Calu3 (cell line): ENCODE measurements around the gene GEMIN8. TPM values are rescaled to one million over a fixed set of nuclear protein-coding genes. Genes with fewer than 3 reads are reported as not detected.
A peak's percentile ranks its signal among the peaks of the same experiment; 100 is the strongest.

Source experiments
- BruUV-seq: library from RNA; stranded (reverse); fragments of 400-500 nt; replicated peaks from 2 replicates; lab custom pipeline; 2021; lab: Mats Ljungman, UMichigan
- CTCF ChIA-PET: fragments of 300-600 bp; sonication (Branson Sonifier 250); formaldehyde crosslinking; loops from one replicate; lab custom pipeline; 2022; ENCODE audit warnings: antibody characterized with exemption; lab: Charles Lee
- DNase-seq: peaks from one replicate; pipeline ENCODE4 v3.0.0; 2022
- H3K27ac Mint-ChIP-seq: one replicate; pipeline ENCODE4 v1.8.0; 2022; ENCODE audit warnings: mixed read lengths; ENCODE audit not compliant: unreplicated experiment
- H3K27me3 Mint-ChIP-seq: one replicate; pipeline ENCODE4 v1.8.0; 2022; ENCODE audit warnings: mixed read lengths; ENCODE audit not compliant: unreplicated experiment
- H3K36me3 Mint-ChIP-seq: one replicate; pipeline ENCODE4 v1.8.0; 2022; ENCODE audit warnings: mild to moderate bottlenecking, moderate library complexity, mixed read lengths; ENCODE audit not compliant: insufficient read depth, unreplicated experiment
- H3K4me1 Mint-ChIP-seq: one replicate; pipeline ENCODE4 v1.8.0; 2022; ENCODE audit warnings: mild to moderate bottlenecking, low read depth, mixed read lengths; ENCODE audit not compliant: unreplicated experiment
- H3K4me3 Mint-ChIP-seq: one replicate; pipeline ENCODE4 v1.8.0; 2022; ENCODE audit warnings: mild to moderate bottlenecking, low read depth, moderate library complexity, mixed read lengths; ENCODE audit not compliant: unreplicated experiment
- H3K9me3 Mint-ChIP-seq: one replicate; pipeline ENCODE4 v1.8.0; 2022; ENCODE audit warnings: low read depth, mixed read lengths; ENCODE audit not compliant: unreplicated experiment
- CTCF ChIP-seq: fragments of 200-600 bp; IDR thresholded peaks from one replicate; pipeline ENCODE4 v1.8.0; 2022; ENCODE audit warnings: antibody characterized with exemption; ENCODE audit not compliant: unreplicated experiment
- intact Hi-C: fragments of 100-400 bp; cut with micrococcal nuclease; formaldehyde crosslinking; loops from one replicate; pipeline ENCODE4 v1.10.0; 2022; ENCODE audit not compliant: unreplicated experiment
- total RNA-seq: library from RNA; stranded (reverse); gene quantifications from 2 replicates; pipeline ENCODE4 v1.2.3, GENCODE V29; 2022

Gene GEMIN8
- total RNA-seq, 1 experiment from 2014 or later = 21.7 TPM

GRCh38 chrX:14038375-14039085 is 8.8 kb upstream of the GEMIN8 start:
- no peak for TF ChIP-seq CTCF
- no peak overlapping the region for H3K4me3 Mint-ChIP-seq
- H3K4me1 Mint-ChIP-seq = no peaks in the 10 kb centered on the region
- BruUV-seq = no TSS peak
- no peaks in the 10 kb centered on the region for H3K27me3 Mint-ChIP-seq
- CTCF ChIA-PET = interaction anchor here (0.8 kb wide), 1 partner anchor 479 kb away, joined by 3 read pairs; no protein-coding TSS in a partner anchor
- H3K36me3 Mint-ChIP-seq = no peaks in the 10 kb centered on the region
- intact Hi-C loops = loop anchor here (2.0 to 5.0 kb wide), 4 partner anchors 490 to 1429 kb away; partner anchors contain the start of gene GLRA2
- DNase-seq = no peak
- no peaks in the 10 kb centered on the region for H3K9me3 Mint-ChIP-seq
- H3K27ac Mint-ChIP-seq = no peak overlapping the region

GRCh38 chrX:14032406-14032805 is 2.7 kb upstream of the GEMIN8 start:
- Mint-ChIP-seq H3K4me1 (peaks cover 23% of the 10 kb centered on the region), H3K4me3 (no peak overlapping the region), H3K9me3 (no peaks in the 10 kb centered on the region), H3K27me3 (no peaks in the 10 kb centered on the region), H3K27ac (no peak overlapping the region), H3K36me3 (peaks cover 17% of the 10 kb centered on the region)
- peak; percentile 55 for DNase-seq
- intact Hi-C loops = loop anchor here (1.0 kb wide), 2 partner anchors 282 to 526 kb away; no protein-coding TSS in a partner anchor
- BruUV-seq = no TSS peak
- CTCF ChIA-PET = interaction anchor here (0.6 to 1.2 kb wide), 2 partner anchors 270 to 311 kb away, joined by 3 to 5 read pairs; no protein-coding TSS in a partner anchor
- TF ChIP-seq CTCF = peak; percentile 42

GRCh38 chrX:14030174-14030530 is 460 bp upstream of the GEMIN8 start:
- H3K4me1 Mint-ChIP-seq = peaks cover 40% of the 10 kb centered on the region
- H3K27me3 Mint-ChIP-seq = no peaks in the 10 kb centered on the region
- no peaks in the 10 kb centered on the region for H3K9me3 Mint-ChIP-seq
- peak overlapping the region; percentile 76 for H3K4me3 Mint-ChIP-seq
- intact Hi-C loops = no loop called here
- peaks cover 17% of the 10 kb centered on the region for H3K36me3 Mint-ChIP-seq
- TSS peak; percentile 95 for BruUV-seq
- peak overlapping the region; percentile 91 for H3K27ac Mint-ChIP-seq
- no peak for TF ChIP-seq CTCF
- CTCF ChIA-PET = interaction anchor here (1.2 kb wide), 1 partner anchor 523 kb away, joined by 4 read pairs; no protein-coding TSS in a partner anchor
- no peak for DNase-seq

GRCh38 chrX:14029039-14029424 is 660 bp downstream of the GEMIN8 start:
- H3K4me3 Mint-ChIP-seq = peak overlapping the region; percentile 76
- H3K4me1 Mint-ChIP-seq = peaks cover 40% of the 10 kb centered on the region
- intact Hi-C loops = loop anchor here (2.0 to 10.0 kb wide), 3 partner anchors 94 to 376 kb away; partner anchors contain the start of gene TCEANC
- BruUV-seq = no TSS peak
- TF ChIP-seq CTCF = no peak
- H3K36me3 Mint-ChIP-seq = peaks cover 17% of the 10 kb centered on the region
- H3K27ac Mint-ChIP-seq = peak overlapping the region; percentile 91
- H3K9me3 Mint-ChIP-seq = no peaks in the 10 kb centered on the region
- DNase-seq = no peak
- CTCF ChIA-PET = interaction anchor here (1.1 to 1.2 kb wide), 3 partner anchors 288 to 522 kb away, joined by 3 to 4 read pairs (median 3); no protein-coding TSS in a partner anchor
- H3K27me3 Mint-ChIP-seq = no peaks in the 10 kb centered on the region
